H1 (cell line): ENCODE data around the gene OMG. TPM values are rescaled to one million over a fixed set of nuclear protein-coding genes. Genes with fewer than 3 reads are reported as not detected.

ENCODE experiments used
- CTCF ChIA-PET: fragments of 300-600 bp; sonication (Branson Sonifier 250); formaldehyde crosslinking; loops from one replicate; lab custom pipeline; 2021; ENCODE audit not compliant: partially characterized antibody; lab: Charles Lee
- POLR2A ChIA-PET: fragments of 300-600 bp; sonication (Branson Sonifier 250); formaldehyde crosslinking; loops from one replicate; lab custom pipeline; 2021; ENCODE audit warnings: inconsistent platforms; ENCODE audit not compliant: partially characterized antibody; lab: Charles Lee
- DNase-seq, 2 experiments: peaks; one replicate each; pipeline versions ENCODE4 v3.0.0 to v3.0.0-alpha.2; 2010 to 2022; ENCODE audit warnings: low spot score in 2 of 2, low read depth in 1 of 2, mixed read lengths in 1 of 2
- FAIRE-seq: peaks from 2 replicates; lab custom pipeline; 2011; peaks lifted over from hg19 to GRCh38; lab: Jason Lieb, UNC
- H2AFZ ChIP-seq: 2 replicates; pipeline ENCODE4 v1.8.1; 2012; ENCODE audit warnings: low read length, inconsistent platforms
- H2AK5ac ChIP-seq: 2 replicates; pipeline ENCODE4 v1.6.1; 2013; ENCODE audit warnings: low read depth, low read length
- H2BK120ac ChIP-seq: replicated peaks from 2 replicates; pipeline ENCODE3; 2013; ENCODE audit warnings: low read depth, low read length, inconsistent platforms
- H2BK12ac ChIP-seq: 2 replicates; pipeline ENCODE4 v1.6.1; 2013; ENCODE audit warnings: low read depth, low read length
- H2BK15ac ChIP-seq: 2 replicates; pipeline ENCODE4 v1.6.1; 2013; ENCODE audit warnings: low read length
- H2BK20ac ChIP-seq: 2 replicates; pipeline ENCODE4 v1.6.1; 2013; ENCODE audit warnings: low read length
- H2BK5ac ChIP-seq: 2 replicates; pipeline ENCODE4 v1.6.1; 2013; ENCODE audit warnings: low read depth, low read length
- H3K14ac ChIP-seq: 2 replicates; pipeline ENCODE4 v1.6.1; 2013; ENCODE audit warnings: inconsistent platforms; ENCODE audit not compliant: insufficient read length
- H3K18ac ChIP-seq: 2 replicates; pipeline ENCODE4 v1.6.1; 2013; ENCODE audit warnings: low read length; ENCODE audit errors: extremely low read depth
- H3K23ac ChIP-seq: 2 replicates; pipeline ENCODE4 v1.6.1; 2013; ENCODE audit warnings: inconsistent platforms; ENCODE audit not compliant: insufficient read length
- H3K23me2 ChIP-seq: 2 replicates; pipeline ENCODE4 v1.6.1; 2013; ENCODE audit warnings: low read depth, low read length
- H3K27ac ChIP-seq: 2 replicates; pipeline ENCODE4 v1.6.1; 2011; ENCODE audit warnings: low read depth, low read length, inconsistent platforms
- H3K27me3 ChIP-seq, 4 experiments: replicated peaks in 1 of 4; 1 replicate in 1 of 4; 2 replicates in 3 of 4; pipeline versions ENCODE4 v1.6.1 to v1.8.1; 2011 to 2013; ENCODE audit warnings: low read length in 3 of 4, mild to moderate bottlenecking in 3 of 4, inconsistent platforms in 2 of 4, mixed read lengths in 2 of 4, moderate library complexity in 1 of 4; ENCODE audit not compliant: control insufficient read depth in 3 of 4, insufficient read depth in 3 of 4; ENCODE audit errors: extremely low read depth in 1 of 4
- H3K36me3 ChIP-seq, 4 experiments: 2 replicates each; pipeline versions ENCODE4 v1.6.1 to v1.8.1; 2011 to 2013; ENCODE audit warnings: mild to moderate bottlenecking in 4 of 4, low read length in 3 of 4, moderate library complexity in 2 of 4, control low read depth in 1 of 4, inconsistent platforms in 1 of 4; ENCODE audit not compliant: insufficient read depth in 4 of 4, control insufficient read depth in 2 of 4
- H3K4ac ChIP-seq: replicated peaks from 2 replicates; pipeline ENCODE3; 2013; ENCODE audit warnings: low read length, low read depth, mixed read lengths, inconsistent platforms; ENCODE audit not compliant: insufficient read length
- H3K4me1 ChIP-seq, 4 experiments: replicated peaks in 1 of 4; 1 replicate in 1 of 4; 2 replicates in 3 of 4; pipeline versions ENCODE4 v1.6.1 to v1.8.1; 2011 to 2013; ENCODE audit warnings: low read length in 3 of 4, inconsistent platforms in 2 of 4, mixed read lengths in 1 of 4; ENCODE audit not compliant: insufficient read depth in 4 of 4, control insufficient read depth in 3 of 4
- H3K4me2 ChIP-seq, 2 experiments: 2 replicates each; pipeline versions ENCODE4 v1.6.1 to v1.8.1; 2011 to 2013; ENCODE audit warnings: low read depth in 2 of 2, low read length in 2 of 2, control low read depth in 1 of 2, inconsistent platforms in 1 of 2, mild to moderate bottlenecking in 1 of 2; ENCODE audit not compliant: insufficient read depth in 1 of 2
- H3K4me3 ChIP-seq, 4 experiments: fragments of 200-600, 300-600 bp in 1 of 4; sonication (generic), shearing (Covaris generic), sonication (Bioruptor Twin) in 1 of 4; 2 replicates each; pipeline versions ENCODE4 v1.5.1 to v1.8.1; 2011 to 2016; ENCODE audit warnings: low read length in 4 of 4, low read depth in 3 of 4, control low read depth in 2 of 4, inconsistent platforms in 2 of 4, mild to moderate bottlenecking in 2 of 4, mixed read lengths in 1 of 4, moderate library complexity in 1 of 4; ENCODE audit not compliant: insufficient read depth in 2 of 4; ENCODE audit errors: extremely low read depth in 1 of 4
- H3K56ac ChIP-seq: replicated peaks from 2 replicates; pipeline ENCODE3; 2013; ENCODE audit warnings: low read depth, mild to moderate bottlenecking, mixed read lengths, low read length, inconsistent platforms; ENCODE audit not compliant: insufficient read length
- H3K79me1 ChIP-seq: 2 replicates; pipeline ENCODE4 v1.6.1; 2013; ENCODE audit warnings: low read depth, low read length, control low read depth
- H3K79me2 ChIP-seq, 2 experiments: 2 replicates each; pipeline versions ENCODE4 v1.6.1 to v1.8.1; 2012 to 2013; ENCODE audit warnings: low read length in 2 of 2, mild to moderate bottlenecking in 2 of 2, inconsistent platforms in 1 of 2; ENCODE audit not compliant: insufficient read depth in 2 of 2, control insufficient read depth in 1 of 2
- H3K9ac ChIP-seq, 4 experiments: replicated peaks in 1 of 4; 1 replicate in 1 of 4; 2 replicates in 3 of 4; pipeline versions ENCODE4 v1.6.1 to v1.8.1; 2011 to 2013; ENCODE audit warnings: low read depth in 3 of 4, low read length in 3 of 4, control low read depth in 2 of 4, mild to moderate bottlenecking in 2 of 4, moderate library complexity in 2 of 4, inconsistent platforms in 1 of 4; ENCODE audit errors: extremely low read depth in 1 of 4
- H3K9me3 ChIP-seq, 2 experiments: 2 replicates each; pipeline versions ENCODE4 v1.6.1 to v1.8.1; 2012 to 2013; ENCODE audit warnings: mild to moderate bottlenecking in 2 of 2, moderate library complexity in 2 of 2, control low read depth in 1 of 2, inconsistent platforms in 1 of 2, low read depth in 1 of 2, low read length in 1 of 2, mixed read lengths in 1 of 2; ENCODE audit not compliant: insufficient read depth in 2 of 2
- H4K20me1 ChIP-seq, 2 experiments: replicated peaks in 1 of 2; 2 replicates each; pipeline versions ENCODE3 to v1.8.1; 2011 to 2013; ENCODE audit warnings: inconsistent platforms in 2 of 2, low read length in 2 of 2, mild to moderate bottlenecking in 1 of 2; ENCODE audit not compliant: insufficient read depth in 2 of 2, control insufficient read depth in 1 of 2
- H4K5ac ChIP-seq: 2 replicates; pipeline ENCODE4 v1.6.1; 2013; ENCODE audit warnings: low read length, low read depth, mixed read lengths, inconsistent platforms; ENCODE audit not compliant: insufficient read length
- H4K8ac ChIP-seq: 2 replicates; pipeline ENCODE4 v1.8.0; 2013; ENCODE audit warnings: mild to moderate bottlenecking, moderate library complexity, low read length, inconsistent platforms; ENCODE audit not compliant: insufficient read depth; ENCODE audit errors: extremely low read depth
- H4K91ac ChIP-seq: replicated peaks from 2 replicates; pipeline ENCODE3; 2013; ENCODE audit warnings: low read length, mixed read lengths, inconsistent platforms; ENCODE audit not compliant: insufficient read length
- BCL11A ChIP-seq, 2 experiments: IDR thresholded peaks; one replicate each; pipeline ENCODE4 v1.6.1; 2011; ENCODE audit warnings: low read depth in 2 of 2, low read length in 2 of 2, mild to moderate bottlenecking in 2 of 2
- CBX5 ChIP-seq: fragments of 300-800, 300-1000 bp; sonication (generic); IDR thresholded peaks from 2 replicates; pipeline ENCODE4 v1.7.1; 2016; ENCODE audit warnings: antibody characterized with exemption, low read length, low read depth
- EZH2 ChIP-seq: fragments of 200-600 bp; sonication (generic); IDR thresholded peaks from 2 replicates; pipeline ENCODE4 v1.7.1; 2012; ENCODE audit warnings: low read depth, mild to moderate bottlenecking, moderate library complexity, low read length, inconsistent platforms; ENCODE audit not compliant: severe bottlenecking
- KDM4A ChIP-seq: IDR thresholded peaks from one replicate; pipeline ENCODE4 v1.7.1; 2012; ENCODE audit warnings: low read depth, mild to moderate bottlenecking, moderate library complexity, low read length, inconsistent platforms; ENCODE audit not compliant: severe bottlenecking
- MAFK ChIP-seq: IDR thresholded peaks from 2 replicates; pipeline ENCODE4 v1.6.1; 2012; ENCODE audit warnings: low read depth, mild to moderate bottlenecking, improper control_type of control experiment, low read length
- SAP30 ChIP-seq: fragments of 300-600 bp; sonication (generic); IDR thresholded peaks from 2 replicates; pipeline ENCODE4 v1.7.1; 2012; ENCODE audit warnings: low read length, moderate library complexity, mild to moderate bottlenecking, inconsistent platforms; ENCODE audit not compliant: insufficient read depth, insufficient replicate concordance
- SIRT6 ChIP-seq: IDR thresholded peaks from one replicate; pipeline ENCODE4 v1.7.1; 2012; ENCODE audit warnings: low read length, inconsistent platforms
- SP4 ChIP-seq: IDR thresholded peaks from 2 replicates; pipeline ENCODE4 v1.6.1; 2012; ENCODE audit warnings: low read length, inconsistent platforms
- WGBS, 2 experiments: shearing (Covaris generic) in 1 of 2; methylation state at CpG; one replicate each; pipeline versions ENCODE4 v1.1.6 to v1.1.7; 2013 to 2015; ENCODE audit warnings: low lambda C conversion rate in 2 of 2, mixed read lengths in 2 of 2, inconsistent platforms in 1 of 2, low coverage in 1 of 2, missing lambda C conversion rate in 1 of 2; ENCODE audit not compliant: insufficient replicate concordance in 2 of 2, insufficient coverage in 1 of 2, insufficient read length in 1 of 2; ENCODE audit errors: extremely low coverage in 1 of 2, missing lambda C conversion rate in 1 of 2; 5-methylcytosine and 5-hydroxymethylcytosine counted together
- polyA plus RNA-seq, 7 experiments: library from polyadenylated mRNA; depleted of rRNA in 3 of 7; stranded (reverse) in 5 of 7; unstranded in 2 of 7; fragments of >200 nt in 5 of 7; fragments of 200-250 nt in 2 of 7; gene quantifications; 1 replicate in 5 of 7; 2 replicates in 1 of 7; 4 replicates in 1 of 7; pipeline versions ENCODE4 v1.2.1 to v1.2.3, GENCODE V29; 2011 to 2013; ENCODE audit warnings: missing spikeins in 2 of 7, mixed read lengths in 2 of 7
- total RNA-seq: library from RNA; stranded (reverse); fragmentation: NEBNext Ultra II Directional; extraction: Animal tissue kit (Norgen Biotek cat#: 25700); gene quantifications from 2 replicates; pipeline ENCODE4 v1.2.1, GENCODE V29; 2021
- TF ChIP-seq, protein P1 (sequence below): IDR thresholded peaks from 2 replicates; pipeline ENCODE4 v1.6.1; 2011; ENCODE audit warnings: low read length, improper control_type of control experiment

OMG gene
- total and polyA plus RNA-seq, 2 of the 8 experiments (the other 6 are each of a cell fraction or from before 2014, with no cell fraction given), result not detected

GRCh38 chr17:31339906-31340661, 43.0 kb upstream of the OMG start:
- no peak overlapping the region for H3K4me3 ChIP-seq
- no peaks in the 10 kb centered on the region for H3K4me1 ChIP-seq
- H4K5ac ChIP-seq, result no peak overlapping the region
- H2AFZ ChIP-seq, result no peak overlapping the region
- H4K20me1 ChIP-seq, result no peaks in the 10 kb centered on the region
- H3K23me2 ChIP-seq, result no peaks in the 10 kb centered on the region
- H3K79me2 ChIP-seq, result no peaks in the 10 kb centered on the region
- H3K4ac ChIP-seq, result no peak overlapping the region
- no peak overlapping the region for H3K9ac ChIP-seq
- no peak overlapping the region for H2BK5ac ChIP-seq
- H4K8ac ChIP-seq, result no peak overlapping the region
- FAIRE-seq, result no peak
- no peak overlapping the region for H2BK12ac ChIP-seq
- no peak overlapping the region for H3K14ac ChIP-seq
- H3K27ac ChIP-seq, result no peak overlapping the region
- DNase-seq, result no peak
- H2BK120ac ChIP-seq, result no peak overlapping the region
- H3K27me3 ChIP-seq, result no peaks in the 10 kb centered on the region
- no peak overlapping the region for H2BK15ac ChIP-seq
- no peak overlapping the region for H4K91ac ChIP-seq
- H3K23ac ChIP-seq, result no peak overlapping the region
- 85% methylated on average over 6 of the region's 6 CpGs; no CpG with 5 or more reads in 1 of the 2 experiments for WGBS, 2 experiments
- POLR2A ChIA-PET, result no interaction called here
- no peak overlapping the region for H3K18ac ChIP-seq
- CTCF ChIA-PET, result interaction anchor here (0.6 to 2.3 kb wide), 10 partner anchors 27 to 177 kb away, joined by 3 to 9 read pairs (median 3); partner anchors contain the start of gene EVI2B
- H2BK20ac ChIP-seq, result no peak overlapping the region
- H2AK5ac ChIP-seq, result no peak overlapping the region
- H3K56ac ChIP-seq, result no peak overlapping the region
- no peak for TF ChIP-seq KDM4A
- no peak for TF ChIP-seq SIRT6
- TF ChIP-seq BCL11A (IDR thresholded peaks at IDR 0.05; ENCODE audit: low read depth in 2 of 2, low read length in 2 of 2), result no peak
- TF ChIP-seq, protein P1, sequence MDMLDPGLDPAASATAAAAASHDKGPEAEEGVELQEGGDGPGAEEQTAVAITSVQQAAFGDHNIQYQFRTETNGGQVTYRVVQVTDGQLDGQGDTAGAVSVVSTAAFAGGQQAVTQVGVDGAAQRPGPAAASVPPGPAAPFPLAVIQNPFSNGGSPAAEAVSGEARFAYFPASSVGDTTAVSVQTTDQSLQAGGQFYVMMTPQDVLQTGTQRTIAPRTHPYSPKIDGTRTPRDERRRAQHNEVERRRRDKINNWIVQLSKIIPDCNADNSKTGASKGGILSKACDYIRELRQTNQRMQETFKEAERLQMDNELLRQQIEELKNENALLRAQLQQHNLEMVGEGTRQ, result no peak
- TF ChIP-seq SP4, result no peak
- TF ChIP-seq CBX5, result no peak
- no peak for TF ChIP-seq EZH2
- TF ChIP-seq SAP30, result no peak
- TF ChIP-seq MAFK, result no peak
- no peak overlapping the region for H3K4me2 ChIP-seq
- H3K9me3 ChIP-seq, result no peaks in the 10 kb centered on the region
- H3K36me3 ChIP-seq, result peaks cover 0 to 9% (median 4%) of the 10 kb centered on the region in 4 experiments; a peak in 4 of 8 replicates
- H3K79me1 ChIP-seq, result no peaks in the 10 kb centered on the region
